Measurements from ENCODE around the gene STYX. TPM values are rescaled to one million over a fixed set of nuclear protein-coding genes. Genes with fewer than 3 reads are reported as not detected.

STYX gene
- total and polyA plus RNA-seq, 2 of the 4 experiments (the other 2 are of a cell fraction) = 5.8 to 7.5 TPM

- ChIA-PET CTCF (no interaction called here), POLR2A (ENCODE audit: unreplicated experiment) (no interaction called here)
- no peak overlapping the region for H2BK20ac ChIP-seq (ENCODE audit: low read depth, low read length)
- H4K8ac ChIP-seq (ENCODE audit: low read depth in 2 of 2, low read length in 2 of 2) = no peak overlapping the region
- no peak for DNase-seq
- BruUV-seq (replicated peaks) = no TSS peak
- no peak overlapping the region for H3K4me3 ChIP-seq (ENCODE audit: insufficient read depth, low read depth, low read length)
- H3K27ac ChIP-seq (ENCODE audit: insufficient read depth, low read length) = no peak overlapping the region
- no peak overlapping the region for H3K23ac ChIP-seq (ENCODE audit: low read depth, low read length)
- WGBS, 2 experiments (ENCODE audit: extremely low coverage in 2 of 2, insufficient read length in 1 of 2) = no CpG with 5 or more reads among the region's 1 CpG
- no peaks in the 10 kb centered on the region for H3K9me3 ChIP-seq (ENCODE audit: control insufficient read depth, insufficient read depth, low read length)
- no peaks in the 10 kb centered on the region for H3K36me3 ChIP-seq (ENCODE audit: control insufficient read depth, insufficient read depth, low read length)
- H4K91ac ChIP-seq (ENCODE audit: insufficient read depth, low read depth, low read length) = no peak overlapping the region
- H3K4me2 ChIP-seq (ENCODE audit: low read depth, low read length) = no peak overlapping the region
- H2AK5ac ChIP-seq (ENCODE audit: low read depth, low read length) = no peak overlapping the region
- H4K20me1 ChIP-seq (ENCODE audit: insufficient read depth, low read length) = no peaks in the 10 kb centered on the region
- H3K14ac ChIP-seq (replicated peaks; ENCODE audit: low read depth, low read length) = no peak overlapping the region
- dilution Hi-C loops (cut with HindIII; ENCODE audit: low sequenced_read_pairs, unreplicated experiment) (no loop called here), in situ Hi-C loops (cut with MboI; ENCODE audit: low sequenced_read_pairs) (no loop called here), intact Hi-C loops (cut with micrococcal nuclease) (no loop called here)
- no peak overlapping the region for H3K18ac ChIP-seq (ENCODE audit: low read depth, low read length)
- H3K4ac ChIP-seq (ENCODE audit: low read depth, low read length) = no peak overlapping the region
- no peak overlapping the region for H2AK9ac ChIP-seq (replicated peaks; ENCODE audit: low read depth, low read length, poor library complexity)
- no peak overlapping the region for H2AFZ ChIP-seq (replicated peaks; ENCODE audit: low read length, poor library complexity)
- H3K79me1 ChIP-seq (ENCODE audit: low read depth in 1 of 2, low read length in 2 of 2) = no peaks in the 10 kb centered on the region
- H3K27me3 ChIP-seq (ENCODE audit: control insufficient read depth, insufficient read depth, low read length) = no peaks in the 10 kb centered on the region
- H3K56ac ChIP-seq (ENCODE audit: extremely low read depth, insufficient read depth, low read length) = no peak overlapping the region
- no peak for ATAC-seq (ENCODE audit: low read depth)
- no peaks in the 10 kb centered on the region for H3K9me1 ChIP-seq (ENCODE audit: insufficient read depth, low read length)
- H3K9ac ChIP-seq (ENCODE audit: low read depth, low read length) = no peak overlapping the region
- TF ChIP-seq RAD21 (IDR thresholded peaks at IDR 0.05; ENCODE audit: low read length) (no peak), MXI1 (IDR thresholded peaks at IDR 0.05; ENCODE audit: borderline replicate concordance, low read depth, low read length) (no peak), MAZ (IDR thresholded peaks at IDR 0.05; ENCODE audit: borderline replicate concordance, low read depth, low read length) (no peak)
- no peak overlapping the region for H4K5ac ChIP-seq (ENCODE audit: low read depth, low read length)
- no peaks in the 10 kb centered on the region for H3K4me1 ChIP-seq (ENCODE audit: control insufficient read depth, insufficient read depth, low read length)
- no peak overlapping the region for H2BK5ac ChIP-seq (ENCODE audit: low read depth, low read length, poor library complexity, severe bottlenecking)
- H2BK15ac ChIP-seq (ENCODE audit: low read depth, low read length) = no peak overlapping the region
- no peak overlapping the region for H2BK120ac ChIP-seq (ENCODE audit: low read depth, low read length)
Observed at GRCh38 chr14:52808101-52808500, 78.1 kb downstream of the STYX start.
